Measurements from ENCODE around the gene MZB1.

- TF ChIP-seq POLR2AphosphoS5 (IDR thresholded peaks at IDR 0.05) (no peak), CTCF (IDR thresholded peaks at IDR 0.05; ENCODE audit: poor library complexity, severe bottlenecking) (no peak), REST (IDR thresholded peaks at IDR 0.05; ENCODE audit: borderline replicate concordance) (no peak), EZH2 (IDR thresholded peaks at IDR 0.05; ENCODE audit: borderline replicate concordance, insufficient read depth, low read length, poor library complexity, severe bottlenecking) (no peak), MXI1 (conservative IDR thresholded peaks at IDR 0.05; ENCODE audit: poor library complexity, severe bottlenecking) (no peak), RAD21 (conservative IDR thresholded peaks at IDR 0.05) (no peak), TAF1 (IDR thresholded peaks at IDR 0.05; ENCODE audit: low read depth) (no peak)
Observed at GRCh38 chr5:139358064-139358463, 31.6 kb downstream of the MZB1 start.

All from neural cell (in vitro differentiated cells).